ENCODE measurements around the gene IQSEC1.
A peak's percentile ranks its signal among the peaks of the same experiment; 100 is the strongest.

IQSEC1 gene

GRCh38 chr3:12898290-12898964, 174.8 kb downstream of the IQSEC1 start:
- no peak for DNase-seq (ENCODE audit: insufficient read length)
- no peak for FAIRE-seq
- TF ChIP-seq POLR2A (IDR thresholded peaks at IDR 0.05; ENCODE audit: low read depth, low read length) (no peak), TAF1 (IDR thresholded peaks at IDR 0.05; ENCODE audit: borderline replicate concordance, low read depth, low read length) (no peak), POLR2AphosphoS5 (IDR thresholded peaks at IDR 0.05; ENCODE audit: low read depth, low read length) (no peak)

GRCh38 chr3:12897381-12898289, 175.6 kb downstream of the IQSEC1 start:
- TF ChIP-seq POLR2AphosphoS5 (IDR thresholded peaks at IDR 0.05; ENCODE audit: low read depth, low read length) (no peak), TAF1 (IDR thresholded peaks at IDR 0.05; ENCODE audit: borderline replicate concordance, low read depth, low read length) (no peak), POLR2A (IDR thresholded peaks at IDR 0.05; ENCODE audit: low read depth, low read length) (no peak)
- FAIRE-seq, result no peak
- no peak for DNase-seq (ENCODE audit: insufficient read length)

GRCh38 chr3:12896063-12896985, 176.9 kb downstream of the IQSEC1 start:
- TF ChIP-seq POLR2AphosphoS5 (IDR thresholded peaks at IDR 0.05; ENCODE audit: low read depth, low read length) (0 out of 2 replicates have a peak, but pooled peaks have one; percentile 45), TAF1 (IDR thresholded peaks at IDR 0.05; ENCODE audit: borderline replicate concordance, low read depth, low read length) (no peak)
- FAIRE-seq (no peak), DNase-seq (ENCODE audit: insufficient read length) (no peak)

GRCh38 chr3:12895391-12896062, 177.7 kb downstream of the IQSEC1 start:
- peak; percentile 73 for TF ChIP-seq POLR2AphosphoS5 (IDR thresholded peaks at IDR 0.05; ENCODE audit: low read depth, low read length)
- no peak for TF ChIP-seq TAF1 (IDR thresholded peaks at IDR 0.05; ENCODE audit: borderline replicate concordance, low read depth, low read length)
- TF ChIP-seq POLR2A (IDR thresholded peaks at IDR 0.05; ENCODE audit: low read depth, low read length), result no peak; the same call in 1 of the 2 replicates
- FAIRE-seq, result no peak

GRCh38 chr3:12894629-12895028, 178.6 kb downstream of the IQSEC1 start:
- TF ChIP-seq TAF1 (IDR thresholded peaks at IDR 0.05; ENCODE audit: borderline replicate concordance, low read depth, low read length) (no peak), POLR2AphosphoS5 (IDR thresholded peaks at IDR 0.05; ENCODE audit: low read depth, low read length) (no peak), POLR2A (IDR thresholded peaks at IDR 0.05; ENCODE audit: low read depth, low read length) (no peak)
- DNase-seq (ENCODE audit: insufficient read length) (no peak), FAIRE-seq (no peak)

More at GRCh38 chr3:12895391-12896062, 177.7 kb downstream of the IQSEC1 start:
- no peak for DNase-seq (ENCODE audit: insufficient read length)

- no peak for DNase-seq (ENCODE audit: insufficient read length)
- no peak for FAIRE-seq
- TF ChIP-seq POLR2AphosphoS5 (IDR thresholded peaks at IDR 0.05; ENCODE audit: low read depth, low read length), result no peak
- TF ChIP-seq POLR2A (IDR thresholded peaks at IDR 0.05; ENCODE audit: low read depth, low read length), result no peak
- TF ChIP-seq TAF1 (IDR thresholded peaks at IDR 0.05; ENCODE audit: borderline replicate concordance, low read depth, low read length), result no peak
Observed at GRCh38 chr3:12893852-12894251, 179.4 kb downstream of the IQSEC1 start.

- FAIRE-seq (no peak), DNase-seq (ENCODE audit: insufficient read length) (no peak)
- TF ChIP-seq TAF1 (IDR thresholded peaks at IDR 0.05; ENCODE audit: borderline replicate concordance, low read depth, low read length), result no peak
- TF ChIP-seq POLR2AphosphoS5 (IDR thresholded peaks at IDR 0.05; ENCODE audit: low read depth, low read length), result no peak
- no peak for TF ChIP-seq POLR2A (IDR thresholded peaks at IDR 0.05; ENCODE audit: low read depth, low read length)
Observed at GRCh38 chr3:12893247-12893646, 180.0 kb downstream of the IQSEC1 start.

GRCh38 chr3:12892840-12893189, 180.4 kb downstream of the IQSEC1 start:
- TF ChIP-seq TAF1 (IDR thresholded peaks at IDR 0.05; ENCODE audit: borderline replicate concordance, low read depth, low read length) (no peak), POLR2A (IDR thresholded peaks at IDR 0.05; ENCODE audit: low read depth, low read length) (no peak), POLR2AphosphoS5 (IDR thresholded peaks at IDR 0.05; ENCODE audit: low read depth, low read length) (no peak)
- FAIRE-seq, result no peak
- DNase-seq (ENCODE audit: insufficient read length), result no peak

- peak; percentile 81 for FAIRE-seq
- no peak for TF ChIP-seq POLR2A (IDR thresholded peaks at IDR 0.05; ENCODE audit: low read depth, low read length)
- no peak for TF ChIP-seq POLR2AphosphoS5 (IDR thresholded peaks at IDR 0.05; ENCODE audit: low read depth, low read length)
- TF ChIP-seq TAF1 (IDR thresholded peaks at IDR 0.05; ENCODE audit: borderline replicate concordance, low read depth, low read length), result no peak
- no peak for DNase-seq (ENCODE audit: insufficient read length)
Observed at GRCh38 chr3:12891985-12892839, 181.0 kb downstream of the IQSEC1 start.

Data from GM12892 (cell line).